GM10266 (cell line): ENCODE measurements around the gene SLC25A6.
"Not testable (repeated sequence)": the region's sequence is repeated elsewhere in the genome, so short reads cannot be mapped to it uniquely, and the experiment has no call there.

Experiments
- DNase-seq: peaks from one replicate; pipeline ENCODE4 v3.0.0; 2012; ENCODE audit errors: extremely low spot score
- CTCF ChIP-seq: IDR thresholded peaks from 2 replicates; pipeline ENCODE4 v1.5.1; 2012; ENCODE audit warnings: mild to moderate bottlenecking, low read depth; ENCODE audit not compliant: control insufficient read depth, insufficient read depth; ENCODE audit errors: missing control alignments

SLC25A6 gene

GRCh38 chrX:1378306-1378759 lies 13.6 kb downstream of the SLC25A6 start:
- DNase-seq = no peak
- no peak for TF ChIP-seq CTCF

GRCh38 chrX:1368385-1368698 lies 23.6 kb downstream of the SLC25A6 start:
- no peak for TF ChIP-seq CTCF
- no peak for DNase-seq

- DNase-seq = not testable (repeated sequence)
Observed at GRCh38 chrX:1366363-1366762, 25.6 kb downstream of the SLC25A6 start.

GRCh38 chrX:1361910-1362309 lies 30.0 kb downstream of the SLC25A6 start:
- no peak for DNase-seq
- no peak for TF ChIP-seq CTCF

GRCh38 chrX:1361275-1361674 lies 30.6 kb downstream of the SLC25A6 start:
- no peak for TF ChIP-seq CTCF
- DNase-seq = no peak

- no peak for DNase-seq
- no peak for TF ChIP-seq CTCF
Observed at GRCh38 chrX:1360171-1360570, 31.7 kb downstream of the SLC25A6 start.

GRCh38 chrX:1359477-1359873 lies 32.4 kb downstream of the SLC25A6 start:
- TF ChIP-seq CTCF = no peak
- DNase-seq = no peak

- no peak for TF ChIP-seq CTCF
Observed at GRCh38 chrX:1358793-1359476, 33.0 kb downstream of the SLC25A6 start.

More at GRCh38 chrX:1358793-1359476, 33.0 kb downstream of the SLC25A6 start:
- no peak for DNase-seq
